ENCODE measurements around the gene ATP2B3.

ATP2B3 gene

GRCh38 chrX:153549231-153549630, 31.8 kb downstream of the ATP2B3 start:
- no peak for DNase-seq (ENCODE audit: low spot score)
- TF ChIP-seq CTCF (IDR thresholded peaks at IDR 0.05; ENCODE audit: extremely low read depth, missing control alignments), result no peak

DNA sequence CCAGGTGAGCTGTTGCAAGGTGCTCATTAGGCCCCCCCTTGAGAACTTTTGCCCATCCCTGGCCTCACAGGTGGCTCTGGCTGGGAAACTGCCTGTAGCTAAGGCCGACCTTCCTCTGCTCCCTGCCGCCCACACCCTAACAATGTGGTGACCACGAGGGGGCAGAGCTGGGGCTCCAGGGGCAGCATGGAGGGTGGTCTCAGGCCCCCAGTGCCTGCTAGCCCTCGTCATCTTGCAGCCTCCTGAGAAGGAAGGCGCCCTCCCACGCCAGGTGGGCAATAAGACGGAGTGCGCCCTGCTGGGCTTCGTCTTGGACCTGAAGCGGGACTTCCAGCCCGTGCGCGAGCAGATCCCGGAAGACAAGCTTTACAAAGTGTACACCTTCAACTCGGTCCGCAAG, 32.4 kb downstream of the ATP2B3 start:
- no peak for DNase-seq (ENCODE audit: low spot score)
- no peak for TF ChIP-seq CTCF (IDR thresholded peaks at IDR 0.05; ENCODE audit: extremely low read depth, missing control alignments)

- no peak for TF ChIP-seq CTCF (IDR thresholded peaks at IDR 0.05; ENCODE audit: extremely low read depth, missing control alignments)
- DNase-seq (ENCODE audit: low spot score), result no peak
Observed at GRCh38 chrX:153551135-153551534, 33.7 kb downstream of the ATP2B3 start.

GRCh38 chrX:153554519-153555167, 37.2 kb downstream of the ATP2B3 start:
- DNase-seq (ENCODE audit: low spot score), result peak; percentile 70
- TF ChIP-seq CTCF (IDR thresholded peaks at IDR 0.05; ENCODE audit: extremely low read depth, missing control alignments), result peak; percentile 42

DNA sequence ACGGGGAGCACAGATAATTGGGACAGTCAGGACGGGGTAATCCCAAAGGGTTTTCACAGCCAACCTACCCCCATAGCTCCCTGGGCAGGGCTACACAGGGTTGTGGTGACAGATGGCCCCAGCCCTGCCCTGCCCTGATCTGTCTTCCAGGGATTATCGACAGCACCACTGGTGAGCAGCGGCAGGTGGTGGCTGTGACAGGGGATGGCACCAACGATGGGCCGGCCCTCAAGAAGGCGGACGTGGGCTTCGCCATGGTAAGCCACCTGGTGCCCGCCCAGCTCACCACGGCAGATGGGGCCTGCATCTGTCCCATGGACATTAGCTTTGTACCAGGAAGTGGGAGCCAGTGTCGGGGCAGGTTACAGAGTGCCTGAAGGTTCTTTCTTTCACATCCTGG, 39.3 kb downstream of the ATP2B3 start:
- TF ChIP-seq CTCF (IDR thresholded peaks at IDR 0.05; ENCODE audit: extremely low read depth, missing control alignments), result no peak
- DNase-seq (ENCODE audit: low spot score), result no peak

DNA sequence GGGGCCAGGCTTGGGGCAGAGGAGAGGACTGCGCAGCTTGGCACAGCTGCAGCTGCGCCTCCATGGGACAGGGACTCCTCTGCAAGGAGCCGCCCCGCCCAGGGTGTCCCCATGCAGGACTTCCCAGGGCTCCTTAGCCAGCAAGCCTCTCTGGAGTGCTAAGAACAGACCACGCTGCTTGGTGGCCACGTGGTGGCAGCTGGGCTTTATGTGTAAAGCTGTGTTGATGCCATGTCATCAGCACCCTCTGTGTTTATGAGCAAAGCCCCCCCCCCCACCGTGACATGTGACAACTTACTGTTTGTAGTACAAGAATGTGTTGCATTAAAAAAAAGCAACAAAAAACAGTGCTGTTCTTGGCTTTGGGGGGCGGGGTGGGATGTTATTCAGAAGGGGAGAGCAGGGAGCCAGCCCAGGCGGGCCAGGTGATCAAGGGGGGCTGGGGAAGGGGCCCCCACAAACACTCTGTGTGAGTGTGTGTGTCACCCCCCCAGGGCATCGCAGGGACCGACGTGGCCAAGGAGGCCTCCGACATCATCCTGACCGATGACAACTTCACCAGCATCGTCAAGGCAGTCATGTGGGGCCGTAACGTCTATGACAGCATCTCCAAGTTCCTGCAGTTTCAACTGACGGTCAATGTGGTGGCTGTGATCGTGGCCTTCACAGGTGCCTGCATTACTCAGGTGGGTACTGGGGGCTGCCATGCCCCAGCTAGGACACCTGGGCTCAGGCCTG, 40.3 kb downstream of the ATP2B3 start:
- no peak for DNase-seq (ENCODE audit: low spot score)
- TF ChIP-seq CTCF (IDR thresholded peaks at IDR 0.05; ENCODE audit: extremely low read depth, missing control alignments), result no peak

- no peak for DNase-seq (ENCODE audit: low spot score)
- TF ChIP-seq CTCF (IDR thresholded peaks at IDR 0.05; ENCODE audit: extremely low read depth, missing control alignments), result no peak
Observed at GRCh38 chrX:153560000-153560399, 42.6 kb downstream of the ATP2B3 start.
